HG02623 (cell line): Measurements from ENCODE around the gene SLC25A47.
"Not testable (repeated sequence)": the region's sequence is repeated elsewhere in the genome, so short reads cannot be mapped to it uniquely, and the experiment has no call there.

Source experiments
- ATAC-seq: cut with Tn5 transposase; IDR thresholded peaks from one replicate; pipeline ENCODE4 v1.9.1; 2021; ENCODE audit warnings: moderate library complexity; ENCODE audit not compliant: unreplicated experiment

Gene SLC25A47

GRCh38 chr14:100323121-100323941, at the start of gene SLC25A47:
SLC25A47 (plus strand) TSS chr14:100323339; CDS start chr14:100323415, 76 bp downstream.
- no peak for ATAC-seq

- no peak for ATAC-seq
Measured at GRCh38 chr14:100274250-100274649, 48.9 kb upstream of the SLC25A47 start.

- no peak for ATAC-seq
Measured at GRCh38 chr14:100275214-100275613, 47.9 kb upstream of the SLC25A47 start.

- ATAC-seq = no peak
Measured at GRCh38 chr14:100278702-100279101, 44.4 kb upstream of the SLC25A47 start.

- no peak for ATAC-seq
Measured at GRCh38 chr14:100279133-100279532, 44.0 kb upstream of the SLC25A47 start.

DNA sequence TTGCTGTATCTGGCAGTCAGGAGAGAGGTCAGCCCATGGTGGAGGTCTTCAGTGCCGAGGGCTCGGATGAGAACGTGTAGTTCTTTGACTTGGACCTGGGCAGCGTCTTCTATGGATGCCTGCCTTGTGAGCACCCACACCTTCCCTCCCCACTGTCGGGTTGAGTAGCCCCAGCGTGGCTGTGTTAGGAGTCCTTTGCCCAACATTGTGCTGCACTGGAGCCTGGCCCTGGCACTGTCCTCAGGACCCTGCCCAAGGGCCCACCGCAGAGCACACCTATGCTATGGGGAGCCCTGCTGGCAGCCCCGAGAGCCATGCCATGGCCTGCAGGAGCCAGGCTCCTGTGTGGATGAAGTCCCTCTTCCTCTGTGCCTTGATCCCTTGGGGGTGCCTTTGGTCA, 43.6 kb upstream of the SLC25A47 start:
- ATAC-seq = no peak

DNA sequence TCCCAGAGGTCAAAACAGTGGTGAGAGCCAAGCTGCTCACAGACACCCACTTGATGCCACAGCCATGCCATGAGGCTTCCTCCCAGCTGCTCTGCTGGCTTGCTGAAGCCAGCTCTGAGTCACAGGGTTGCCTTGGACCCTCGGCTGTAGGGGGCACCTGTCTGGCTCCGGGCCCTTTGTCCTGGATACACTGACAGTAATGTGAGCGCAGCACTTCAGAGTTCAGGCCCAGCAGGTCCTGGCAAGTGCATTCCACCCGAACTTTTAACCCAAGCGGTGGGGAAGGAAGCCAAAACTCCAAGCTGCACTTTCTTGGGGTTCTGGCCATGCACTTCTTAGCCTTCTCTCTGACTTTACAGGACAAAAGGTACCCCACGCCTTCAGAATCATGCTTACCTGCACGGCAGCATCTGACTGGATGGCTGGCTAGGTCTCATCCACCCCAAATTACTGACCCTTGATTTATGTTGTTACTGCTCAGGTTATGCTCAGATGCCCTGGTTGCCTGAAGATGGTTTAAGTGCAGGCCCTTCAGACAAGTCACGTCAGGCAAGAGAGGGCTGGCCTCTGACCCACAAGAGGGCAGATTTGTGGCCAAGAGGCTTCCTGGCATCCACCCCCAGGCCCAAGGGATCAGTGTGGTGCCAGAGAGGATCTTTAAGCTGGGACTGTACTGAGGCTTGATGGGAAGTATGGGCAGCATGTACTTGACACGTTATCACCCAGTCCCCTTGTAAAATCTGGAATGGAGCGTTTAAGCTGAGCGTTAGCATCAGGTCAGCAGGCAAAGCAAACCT, 41.7 kb upstream of the SLC25A47 start:
- ATAC-seq = no peak

- ATAC-seq = no peak
Measured at GRCh38 chr14:100282083-100282350, 41.1 kb upstream of the SLC25A47 start.

DNA sequence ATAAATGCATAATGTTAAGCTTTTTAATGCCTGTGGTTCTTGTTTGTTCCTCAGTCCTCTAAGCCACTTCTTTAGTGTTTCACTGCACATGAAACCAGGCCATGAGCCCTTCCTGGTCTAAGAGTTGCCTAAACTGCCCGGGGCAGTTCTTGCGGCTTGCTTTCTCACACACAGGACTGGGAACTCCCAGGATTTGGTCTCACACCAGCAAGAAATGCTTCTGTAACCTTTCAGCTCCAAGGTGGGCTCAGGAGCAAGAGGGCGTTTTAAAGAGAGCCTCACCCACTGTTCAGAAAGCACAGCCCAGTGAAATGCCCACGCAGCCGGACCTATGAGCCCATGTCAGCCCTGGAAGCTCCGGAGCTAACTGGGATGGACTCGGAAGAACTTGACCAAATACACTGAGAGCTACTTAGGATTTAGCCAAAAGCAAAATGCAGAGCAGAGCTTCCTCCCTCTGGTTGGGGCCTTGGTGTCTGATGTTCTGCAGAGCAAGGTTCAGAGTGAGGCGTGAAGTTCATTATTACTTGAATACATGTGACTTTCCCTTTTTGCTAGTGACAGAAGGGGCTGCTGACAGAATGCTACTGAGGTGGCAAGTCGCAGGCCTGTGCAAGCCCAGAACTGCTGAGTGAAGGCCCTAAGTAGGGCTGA, 40.2 kb upstream of the SLC25A47 start:
- ATAC-seq = no peak

- ATAC-seq = not testable (repeated sequence)
Measured at GRCh38 chr14:100283436-100283835, 39.7 kb upstream of the SLC25A47 start.

- no peak for ATAC-seq
Measured at GRCh38 chr14:100283984-100284881, 38.9 kb upstream of the SLC25A47 start.

- ATAC-seq = peak; percentile 83
Measured at GRCh38 chr14:100285021-100285912, 37.9 kb upstream of the SLC25A47 start.

DNA sequence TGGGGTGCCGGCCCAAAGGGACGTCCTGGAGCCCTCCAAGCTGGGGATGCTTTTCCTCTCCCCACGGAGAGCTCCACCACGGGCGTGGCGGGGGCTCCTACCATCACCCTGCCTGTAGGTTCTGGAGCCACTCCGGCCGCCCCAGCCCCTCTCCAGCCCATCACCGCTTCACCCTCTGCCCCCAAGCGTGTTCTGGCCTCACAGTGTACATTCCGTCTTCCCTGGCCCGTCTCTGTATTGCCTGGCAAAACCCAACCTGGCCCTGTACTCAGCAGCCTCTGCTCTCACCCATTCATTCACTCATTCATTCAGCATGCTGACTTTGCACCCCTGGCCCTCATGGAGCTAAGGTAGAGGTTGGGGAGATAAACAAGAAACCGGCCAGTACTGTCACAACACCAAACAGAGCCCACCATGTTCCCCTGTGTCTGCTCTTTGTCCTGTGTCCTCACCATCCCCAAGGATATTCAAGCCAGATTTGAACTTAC, 37.2 kb upstream of the SLC25A47 start:
- ATAC-seq = no peak

GRCh38 chr14:100286484-100287191, 36.5 kb upstream of the SLC25A47 start:
- ATAC-seq = no peak

DNA sequence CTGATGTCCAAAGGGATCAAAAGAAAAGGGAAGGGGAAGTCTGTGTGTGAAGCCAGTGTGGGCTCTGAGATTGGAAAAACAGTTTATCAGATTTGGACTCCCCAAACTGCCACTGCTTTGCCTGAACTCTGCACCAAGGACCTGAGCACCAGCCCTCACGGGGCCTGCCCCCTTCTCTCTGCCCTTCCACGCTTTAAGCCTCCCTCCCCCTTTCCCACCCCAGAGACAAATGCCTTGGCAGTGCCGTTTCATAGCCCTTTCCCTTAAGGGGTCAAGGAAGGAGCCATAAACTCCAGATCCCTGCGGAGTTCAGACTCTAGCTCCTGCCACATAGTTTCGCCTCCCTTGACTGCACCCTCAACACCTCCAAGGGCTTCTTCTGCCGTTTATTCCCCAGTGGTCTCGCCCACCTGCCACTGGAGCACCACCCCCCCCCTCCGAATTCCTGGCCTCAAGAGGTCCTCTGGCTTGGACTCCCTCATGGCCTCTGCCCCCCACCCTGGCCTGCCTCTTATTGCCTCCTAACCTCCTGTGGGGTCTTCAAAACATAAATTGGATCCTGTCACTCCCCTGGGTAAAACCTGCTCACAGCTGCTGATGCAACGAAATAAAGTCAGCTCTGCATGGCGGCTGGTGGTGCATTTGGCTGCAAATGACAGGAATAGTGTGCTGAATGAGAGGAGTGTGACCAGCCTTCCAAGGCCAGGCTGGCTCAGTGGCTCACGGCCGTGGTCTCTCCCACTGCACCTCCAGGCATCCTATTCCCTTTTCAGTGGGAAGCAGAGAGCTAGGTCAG, 35.7 kb upstream of the SLC25A47 start:
- no peak for ATAC-seq

- not testable (repeated sequence) for ATAC-seq
Measured at GRCh38 chr14:100287998-100288295, 35.2 kb upstream of the SLC25A47 start.

- no peak for ATAC-seq
Measured at GRCh38 chr14:100288382-100289185, 34.6 kb upstream of the SLC25A47 start.
